Measurements from ENCODE around the gene GRIP1.

Gene GRIP1

DNA sequence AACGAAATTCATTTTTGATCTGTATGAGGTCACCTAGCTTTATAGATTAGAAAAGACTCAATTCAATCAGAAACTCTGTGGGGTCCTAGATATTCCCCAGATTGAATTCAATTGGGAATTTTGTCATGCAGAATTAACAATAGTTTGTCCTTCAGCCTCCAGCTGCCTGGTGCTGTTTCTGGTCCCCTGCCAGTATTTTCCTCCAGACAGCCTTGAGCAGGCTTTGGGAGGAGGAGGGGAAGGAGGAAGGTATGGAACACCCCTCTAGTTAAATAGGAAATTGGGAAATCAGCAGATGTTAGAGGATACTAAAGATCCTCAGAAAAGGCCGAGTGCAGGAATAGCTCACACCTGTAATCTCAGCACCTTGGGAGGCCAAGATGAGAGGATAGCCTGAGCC lies 10.6 kb downstream of the GRIP1 start:
- no peak for DNase-seq (ENCODE audit: low spot score)
- POLR2A ChIA-PET (ENCODE audit: low non-redundant PET): no interaction called here
- H3K27ac ChIP-seq: no peak overlapping the region
- TF ChIP-seq, protein P1, sequence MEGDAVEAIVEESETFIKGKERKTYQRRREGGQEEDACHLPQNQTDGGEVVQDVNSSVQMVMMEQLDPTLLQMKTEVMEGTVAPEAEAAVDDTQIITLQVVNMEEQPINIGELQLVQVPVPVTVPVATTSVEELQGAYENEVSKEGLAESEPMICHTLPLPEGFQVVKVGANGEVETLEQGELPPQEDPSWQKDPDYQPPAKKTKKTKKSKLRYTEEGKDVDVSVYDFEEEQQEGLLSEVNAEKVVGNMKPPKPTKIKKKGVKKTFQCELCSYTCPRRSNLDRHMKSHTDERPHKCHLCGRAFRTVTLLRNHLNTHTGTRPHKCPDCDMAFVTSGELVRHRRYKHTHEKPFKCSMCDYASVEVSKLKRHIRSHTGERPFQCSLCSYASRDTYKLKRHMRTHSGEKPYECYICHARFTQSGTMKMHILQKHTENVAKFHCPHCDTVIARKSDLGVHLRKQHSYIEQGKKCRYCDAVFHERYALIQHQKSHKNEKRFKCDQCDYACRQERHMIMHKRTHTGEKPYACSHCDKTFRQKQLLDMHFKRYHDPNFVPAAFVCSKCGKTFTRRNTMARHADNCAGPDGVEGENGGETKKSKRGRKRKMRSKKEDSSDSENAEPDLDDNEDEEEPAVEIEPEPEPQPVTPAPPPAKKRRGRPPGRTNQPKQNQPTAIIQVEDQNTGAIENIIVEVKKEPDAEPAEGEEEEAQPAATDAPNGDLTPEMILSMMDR (conservative IDR thresholded peaks at IDR 0.05; ENCODE audit: low read depth): no peak
- CTCF ChIA-PET: no interaction called here

DNA sequence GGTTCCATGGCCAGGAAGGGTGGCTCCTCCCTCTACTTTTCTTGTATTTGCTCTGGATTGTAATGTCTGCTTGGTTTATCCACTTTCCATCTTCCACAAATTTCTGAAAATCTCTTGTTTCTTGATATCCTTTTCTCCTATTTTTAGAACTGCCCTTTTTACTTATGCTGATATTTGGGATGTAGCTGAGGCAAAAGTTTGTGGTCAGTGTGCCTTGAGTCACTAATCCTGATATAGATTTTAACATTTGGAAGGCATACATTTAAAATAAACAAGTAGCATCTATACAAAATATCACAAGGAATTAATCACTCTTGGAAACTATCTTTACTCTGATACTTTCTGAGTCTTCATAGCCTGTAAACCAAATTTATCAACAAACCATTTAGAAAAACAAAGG lies 11.0 kb downstream of the GRIP1 start:
- CTCF ChIA-PET: no interaction called here
- POLR2A ChIA-PET (ENCODE audit: low non-redundant PET): no interaction called here
- H3K27ac ChIP-seq: no peak overlapping the region
- TF ChIP-seq, protein P1 (conservative IDR thresholded peaks at IDR 0.05; ENCODE audit: low read depth): no peak
- no peak for DNase-seq (ENCODE audit: low spot score)

GRCh38 chr12:66666481-66666880 lies 12.4 kb downstream of the GRIP1 start:
- DNase-seq (ENCODE audit: low spot score): no peak
- CTCF ChIA-PET: no interaction called here
- POLR2A ChIA-PET (ENCODE audit: low non-redundant PET): no interaction called here
- TF ChIP-seq, protein P1 (conservative IDR thresholded peaks at IDR 0.05; ENCODE audit: low read depth): no peak
- H3K27ac ChIP-seq: no peak overlapping the region

DNA sequence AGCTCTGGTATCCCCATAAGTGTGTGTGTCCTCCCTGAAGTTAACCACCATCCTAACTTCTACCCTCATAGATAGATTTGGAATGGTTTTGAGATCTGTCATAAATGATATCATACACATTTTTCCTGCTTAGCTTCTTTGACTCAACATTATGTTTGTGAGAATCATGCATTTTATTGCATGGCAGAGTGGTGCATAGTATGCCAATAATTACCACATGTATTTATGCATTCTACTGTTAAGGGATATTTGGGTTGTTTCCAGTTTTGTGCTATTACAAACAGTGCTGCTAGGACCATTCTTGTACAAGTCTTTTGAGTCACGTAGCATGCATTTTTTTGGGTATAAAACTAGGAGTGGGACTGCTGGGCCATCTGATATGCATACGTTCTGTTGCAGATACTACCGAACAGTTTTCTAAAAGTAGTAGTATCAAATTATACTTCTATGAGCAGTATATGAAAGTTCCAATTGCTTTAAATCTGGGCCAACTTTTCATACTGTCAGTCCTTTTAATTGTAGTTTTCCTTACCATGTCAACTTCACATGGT lies 13.4 kb downstream of the GRIP1 start:
- POLR2A ChIA-PET (ENCODE audit: low non-redundant PET): no interaction called here
- no peak overlapping the region for H3K27ac ChIP-seq
- CTCF ChIA-PET: interaction anchor here (0.6 kb wide), 1 partner anchor 1520 kb away, joined by 3 read pairs; no protein-coding TSS in a partner anchor
- DNase-seq (ENCODE audit: low spot score): no peak
- TF ChIP-seq, protein P1 (conservative IDR thresholded peaks at IDR 0.05; ENCODE audit: low read depth): no peak

- ChIA-PET POLR2A (ENCODE audit: low non-redundant PET) (no interaction called here), CTCF (no interaction called here)
- TF ChIP-seq, protein P1 (conservative IDR thresholded peaks at IDR 0.05; ENCODE audit: low read depth): no peak
- H3K27ac ChIP-seq: no peak overlapping the region
- DNase-seq (ENCODE audit: low spot score): no peak
These were observed 14.8 kb downstream of the GRIP1 start for GRCh38 chr12:66664076-66664475.

DNA sequence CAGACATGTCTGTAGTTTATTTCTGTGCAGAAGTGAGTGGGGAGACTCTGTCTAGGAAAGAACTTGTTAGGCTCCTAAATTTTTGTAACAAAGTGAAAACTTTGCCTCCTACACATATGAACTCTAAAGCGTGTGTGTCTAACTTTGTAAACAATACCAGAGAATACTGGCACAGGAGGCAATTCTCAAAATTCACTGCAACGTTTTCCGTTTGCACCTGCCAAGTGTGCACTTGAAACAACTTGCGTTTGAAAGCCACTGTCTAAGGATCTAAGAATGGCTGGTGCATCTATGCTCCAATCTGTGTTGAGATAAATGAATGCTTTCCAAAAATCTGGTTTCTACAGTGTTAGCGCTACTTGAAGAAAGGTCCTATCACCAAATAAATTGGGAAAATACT lies 15.3 kb downstream of the GRIP1 start:
- no peak for DNase-seq (ENCODE audit: low spot score)
- POLR2A ChIA-PET (ENCODE audit: low non-redundant PET): no interaction called here

More for the DNA sequence above, 15.3 kb downstream of the GRIP1 start:
- TF ChIP-seq, protein P1 (conservative IDR thresholded peaks at IDR 0.05; ENCODE audit: low read depth): no peak
- CTCF ChIA-PET: no interaction called here
- no peak overlapping the region for H3K27ac ChIP-seq

All from RWPE1 (cell line).